ENCODE data around the gene LRRC4. TPM values are rescaled to one million over a fixed set of nuclear protein-coding genes. Genes with fewer than 3 reads are reported as not detected.

Gene LRRC4
- total RNA-seq, 1 donor from 2014 or later, result 4.4 TPM

DNA sequence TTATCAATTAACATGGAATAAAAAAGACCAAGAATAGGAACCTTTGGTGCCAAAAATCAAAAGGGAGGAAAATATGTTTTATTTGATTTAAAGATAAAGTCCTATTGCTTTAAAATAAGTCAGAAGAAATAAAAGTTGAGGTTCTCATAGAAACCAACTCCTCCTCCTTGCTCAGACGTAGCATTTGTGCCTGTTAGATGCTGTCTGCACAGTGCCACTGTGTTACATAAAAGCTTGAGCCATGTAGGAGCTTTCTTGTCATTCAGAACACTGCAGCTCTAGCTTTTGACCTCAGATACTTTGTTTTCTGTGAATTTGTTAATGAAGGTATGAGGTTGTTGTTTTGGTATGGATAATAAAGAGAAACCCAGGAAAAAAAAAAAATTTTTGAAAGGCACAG is 50.3 kb downstream of the LRRC4 start:
- Histone ChIP-seq H3K27me3 (ENCODE audit: low read depth) (no peaks in the 10 kb centered on the region), H3K36me3 (no peaks in the 10 kb centered on the region), H3K9me3 (replicated peaks) (peaks cover 4% of the 10 kb centered on the region), H3K4me1 (peaks cover 29% of the 10 kb centered on the region), H3K27ac (replicated peaks) (no peak overlapping the region), H3K4me3 (no peak overlapping the region)
- intact Hi-C loops (cut with micrococcal nuclease), result no loop called here
- TF ChIP-seq, protein P1, sequence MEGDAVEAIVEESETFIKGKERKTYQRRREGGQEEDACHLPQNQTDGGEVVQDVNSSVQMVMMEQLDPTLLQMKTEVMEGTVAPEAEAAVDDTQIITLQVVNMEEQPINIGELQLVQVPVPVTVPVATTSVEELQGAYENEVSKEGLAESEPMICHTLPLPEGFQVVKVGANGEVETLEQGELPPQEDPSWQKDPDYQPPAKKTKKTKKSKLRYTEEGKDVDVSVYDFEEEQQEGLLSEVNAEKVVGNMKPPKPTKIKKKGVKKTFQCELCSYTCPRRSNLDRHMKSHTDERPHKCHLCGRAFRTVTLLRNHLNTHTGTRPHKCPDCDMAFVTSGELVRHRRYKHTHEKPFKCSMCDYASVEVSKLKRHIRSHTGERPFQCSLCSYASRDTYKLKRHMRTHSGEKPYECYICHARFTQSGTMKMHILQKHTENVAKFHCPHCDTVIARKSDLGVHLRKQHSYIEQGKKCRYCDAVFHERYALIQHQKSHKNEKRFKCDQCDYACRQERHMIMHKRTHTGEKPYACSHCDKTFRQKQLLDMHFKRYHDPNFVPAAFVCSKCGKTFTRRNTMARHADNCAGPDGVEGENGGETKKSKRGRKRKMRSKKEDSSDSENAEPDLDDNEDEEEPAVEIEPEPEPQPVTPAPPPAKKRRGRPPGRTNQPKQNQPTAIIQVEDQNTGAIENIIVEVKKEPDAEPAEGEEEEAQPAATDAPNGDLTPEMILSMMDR (IDR thresholded peaks at IDR 0.05; ENCODE audit: borderline replicate concordance), result no peak
- no peak for DNase-seq

DNA sequence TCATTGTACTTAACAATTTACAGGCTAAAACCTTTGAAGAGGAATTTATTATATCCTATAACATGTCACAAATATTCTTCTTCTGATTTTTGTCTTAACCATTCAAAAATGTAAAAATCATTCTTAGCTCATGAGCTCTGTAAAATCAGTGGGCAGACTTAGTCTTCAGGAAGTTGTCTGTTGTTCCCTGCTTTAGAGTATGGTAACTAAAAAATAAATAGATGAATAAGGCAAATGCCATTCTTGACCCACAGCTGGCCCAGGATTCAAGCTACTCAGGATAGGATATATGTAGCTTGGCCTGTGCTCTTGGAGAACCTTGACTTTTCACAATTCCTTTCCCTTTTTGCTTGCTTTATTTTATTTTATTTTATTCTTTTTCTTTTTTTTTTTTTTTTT is 51.5 kb downstream of the LRRC4 start:
- H3K27ac ChIP-seq (replicated peaks), result no peak overlapping the region
- H3K9me3 ChIP-seq (replicated peaks), result peaks cover 4% of the 10 kb centered on the region
- intact Hi-C loops (cut with micrococcal nuclease), result no loop called here
- no peaks in the 10 kb centered on the region for H3K36me3 ChIP-seq
- H3K4me1 ChIP-seq, result peaks cover 26% of the 10 kb centered on the region
- H3K27me3 ChIP-seq (ENCODE audit: low read depth), result no peaks in the 10 kb centered on the region
- TF ChIP-seq, protein P1 (IDR thresholded peaks at IDR 0.05; ENCODE audit: borderline replicate concordance), result no peak
- no peak overlapping the region for H3K4me3 ChIP-seq
- no peak for DNase-seq

DNA sequence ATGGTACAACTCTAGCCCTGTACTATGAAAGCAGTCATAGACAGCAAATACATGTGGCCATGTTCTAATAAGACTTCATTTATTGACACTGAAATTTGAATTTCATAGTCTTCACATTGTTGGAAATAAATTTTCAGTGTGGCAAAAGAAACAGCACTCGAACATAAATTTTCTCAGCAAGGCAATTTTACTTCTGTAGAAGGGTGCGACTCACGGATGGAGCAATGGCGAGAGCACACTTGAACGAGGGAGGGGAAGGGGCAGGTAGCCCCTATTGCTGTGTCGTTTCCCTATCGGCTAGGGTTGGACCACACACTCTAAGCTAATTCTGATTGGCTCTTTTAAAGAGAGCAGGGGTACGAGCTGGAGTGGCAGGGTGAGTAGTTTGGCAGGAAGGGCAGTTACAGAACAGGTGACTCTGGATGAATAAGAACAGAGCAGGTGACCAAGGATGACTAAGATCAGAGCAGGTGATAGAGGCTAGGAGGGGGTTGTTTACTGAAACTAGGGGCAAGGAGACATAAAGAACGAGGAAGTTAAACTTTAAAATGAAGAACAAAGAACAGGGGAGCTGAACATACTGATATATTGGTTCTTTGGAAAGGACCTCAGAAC is 52.0 kb downstream of the LRRC4 start:
- no peaks in the 10 kb centered on the region for H3K36me3 ChIP-seq
- TF ChIP-seq, protein P1 (IDR thresholded peaks at IDR 0.05; ENCODE audit: borderline replicate concordance), result no peak
- no peak overlapping the region for H3K27ac ChIP-seq (replicated peaks)
- H3K9me3 ChIP-seq (replicated peaks), result peaks cover 4% of the 10 kb centered on the region
- no peak for DNase-seq
- intact Hi-C loops (cut with micrococcal nuclease), result no loop called here
- no peak overlapping the region for H3K4me3 ChIP-seq
- no peaks in the 10 kb centered on the region for H3K27me3 ChIP-seq (ENCODE audit: low read depth)
- H3K4me1 ChIP-seq, result peaks cover 21% of the 10 kb centered on the region

DNA sequence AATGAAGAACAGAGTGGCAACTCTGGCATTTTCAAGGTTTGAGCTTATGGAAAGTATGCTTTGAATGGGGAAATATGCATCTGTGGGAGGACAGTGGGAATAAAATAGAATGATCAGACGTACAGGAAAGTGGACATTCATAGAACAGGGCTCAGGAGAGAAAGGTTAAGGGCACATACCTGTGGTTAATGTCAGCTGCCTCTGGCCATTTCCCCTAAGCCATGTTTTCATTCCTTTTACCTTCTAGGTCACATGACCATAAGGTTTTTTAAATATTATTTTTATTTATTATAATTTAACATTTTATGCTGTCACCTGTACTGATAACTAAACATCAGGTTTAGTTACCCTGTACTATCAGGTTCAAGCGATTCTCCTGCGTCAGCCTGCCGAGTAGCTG is 52.8 kb downstream of the LRRC4 start:
- Histone ChIP-seq H3K36me3 (no peaks in the 10 kb centered on the region), H3K27me3 (ENCODE audit: low read depth) (no peaks in the 10 kb centered on the region), H3K9me3 (replicated peaks) (peaks cover 4% of the 10 kb centered on the region), H3K4me1 (peaks cover 13% of the 10 kb centered on the region), H3K27ac (replicated peaks) (no peak overlapping the region), H3K4me3 (no peak overlapping the region)
- TF ChIP-seq, protein P1 (IDR thresholded peaks at IDR 0.05; ENCODE audit: borderline replicate concordance), result no peak
- intact Hi-C loops (cut with micrococcal nuclease), result no loop called here
- DNase-seq, result no peak

Other genes starting within 250 kb of the LRRC4 start
- gene LEP, start 209.8 kb upstream of the LRRC4 start, total RNA-seq, result 0.14 TPM